ACC112 (cell line): ENCODE results near the gene LDHA.

Experiments
- H2AFZ ChIP-seq: fragments of 200-600 bp; sonication (generic); one replicate; pipeline ENCODE4 v1.6.0; 2017; ENCODE audit warnings: antibody characterized with exemption, low read length; ENCODE audit not compliant: unreplicated experiment
- H3K27ac ChIP-seq: fragments of 200-600 bp; sonication (generic); 2 replicates; pipeline ENCODE4 v1.5.1; 2014; ENCODE audit warnings: low read depth, mild to moderate bottlenecking, antibody characterized with exemption, low read length, moderate library complexity
- H3K27me3 ChIP-seq: fragments of 200-600 bp; sonication (generic); 2 replicates; pipeline ENCODE4 v1.6.1; 2014; ENCODE audit warnings: mild to moderate bottlenecking, antibody characterized with exemption, low read length, moderate library complexity, mixed read lengths; ENCODE audit not compliant: insufficient read depth
- H3K36me3 ChIP-seq: fragments of 200-600 bp; sonication (generic); 2 replicates; pipeline ENCODE4 v1.6.1; 2016; ENCODE audit warnings: mild to moderate bottlenecking, antibody characterized with exemption, low read length, moderate library complexity, mixed read lengths; ENCODE audit not compliant: insufficient read depth
- H3K4me1 ChIP-seq: fragments of 200-600 bp; sonication (generic); one replicate; pipeline ENCODE4 v1.6.1; 2016; ENCODE audit warnings: low read length, mixed read lengths; ENCODE audit not compliant: insufficient read depth, unreplicated experiment, control insufficient read depth
- H3K4me3 ChIP-seq: fragments of 200-600 bp; sonication (generic); 2 replicates; pipeline ENCODE4 v1.5.1; 2014; ENCODE audit warnings: mild to moderate bottlenecking, low read depth, low read length
- H3K79me2 ChIP-seq: fragments of 200-600 bp; sonication (generic); one replicate; pipeline ENCODE4 v1.6.0; 2016; ENCODE audit warnings: low read length; ENCODE audit not compliant: control insufficient read depth, unreplicated experiment, insufficient read depth

LDHA gene

DNA sequence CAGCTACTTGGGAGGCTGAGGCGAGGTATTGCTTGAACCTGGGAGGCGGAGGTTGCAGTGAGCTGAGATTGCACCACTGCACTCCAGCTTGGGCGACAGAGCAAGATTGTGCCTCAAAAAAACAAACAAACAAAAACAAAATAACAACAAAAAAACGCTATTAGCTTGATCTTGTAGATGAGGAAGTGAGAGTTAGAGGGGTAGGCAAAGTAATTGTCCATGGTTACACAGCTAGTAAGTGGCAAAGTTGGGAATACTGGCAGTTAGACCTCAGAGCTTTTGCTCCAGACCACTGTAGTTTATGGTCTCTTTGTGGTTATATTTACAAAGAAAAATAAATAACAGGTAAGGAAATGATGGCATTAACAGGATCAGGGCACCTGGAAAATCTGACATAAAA is 32.9 kb downstream of the LDHA start:
- Histone ChIP-seq H3K4me3 (no peak overlapping the region), H3K27me3 (no peaks in the 10 kb centered on the region), H2AFZ (no peak overlapping the region), H3K4me1 (no peaks in the 10 kb centered on the region), H3K36me3 (no peaks in the 10 kb centered on the region), H3K27ac (no peak overlapping the region), H3K79me2 (no peaks in the 10 kb centered on the region)

DNA sequence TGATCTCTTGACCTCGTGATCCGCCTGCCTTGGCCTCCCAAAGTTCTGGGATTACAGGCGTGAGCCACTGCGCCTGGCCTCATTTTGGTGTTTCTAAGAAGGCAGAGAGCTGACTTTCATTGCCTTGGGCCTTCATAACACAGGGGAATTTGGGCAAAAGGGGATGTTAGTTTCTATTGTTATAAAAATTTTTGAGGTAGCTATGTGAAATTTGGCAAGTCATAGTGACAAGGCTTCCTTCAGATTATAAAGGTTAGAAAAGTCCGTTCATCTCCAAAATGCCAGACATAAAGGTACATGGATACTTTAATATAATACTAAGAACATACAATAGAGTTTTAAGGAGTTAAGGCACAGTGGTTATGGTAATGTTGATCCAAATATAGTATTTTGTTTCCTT is 35.0 kb downstream of the LDHA start:
- Histone ChIP-seq H3K4me3 (no peak overlapping the region), H3K79me2 (no peaks in the 10 kb centered on the region), H2AFZ (no peak overlapping the region), H3K36me3 (no peaks in the 10 kb centered on the region), H3K4me1 (no peaks in the 10 kb centered on the region), H3K27me3 (no peaks in the 10 kb centered on the region), H3K27ac (no peak overlapping the region)

GRCh38 chr11:18438691-18439090 is 44.3 kb downstream of the LDHA start:
- no peaks in the 10 kb centered on the region for H3K36me3 ChIP-seq
- no peak overlapping the region for H3K27ac ChIP-seq
- no peak overlapping the region for H3K4me3 ChIP-seq
- no peaks in the 10 kb centered on the region for H3K4me1 ChIP-seq
- no peak overlapping the region for H2AFZ ChIP-seq
- no peaks in the 10 kb centered on the region for H3K27me3 ChIP-seq
- H3K79me2 ChIP-seq: no peaks in the 10 kb centered on the region

- no peak overlapping the region for H2AFZ ChIP-seq
- H3K4me1 ChIP-seq: peaks cover 6% of the 10 kb centered on the region
- H3K36me3 ChIP-seq: no peaks in the 10 kb centered on the region
- no peaks in the 10 kb centered on the region for H3K79me2 ChIP-seq
- H3K4me3 ChIP-seq: no peak overlapping the region
- H3K27me3 ChIP-seq: no peaks in the 10 kb centered on the region
- H3K27ac ChIP-seq: no peak overlapping the region
Observed at GRCh38 chr11:18449251-18449650, 54.9 kb downstream of the LDHA start.

DNA sequence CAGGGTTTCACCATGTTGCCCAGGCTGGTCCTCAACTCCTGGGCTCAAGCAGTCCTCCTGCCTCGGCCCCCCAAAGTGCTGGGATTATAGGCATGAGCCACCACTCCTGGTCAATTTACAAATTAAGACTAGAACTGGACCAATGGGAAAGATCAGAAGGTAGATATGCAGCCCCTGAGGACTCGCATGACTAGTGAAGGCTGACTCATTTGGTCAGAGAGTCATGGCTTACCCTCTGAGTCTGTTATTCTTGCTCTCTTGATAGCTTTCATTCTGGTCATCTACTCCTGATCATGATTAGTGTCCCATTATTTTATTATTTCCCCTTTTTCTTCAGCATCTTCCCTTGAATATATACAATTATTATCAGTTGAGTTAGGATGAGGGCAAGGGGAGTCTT is 58.6 kb downstream of the LDHA start:
- no peak overlapping the region for H3K27ac ChIP-seq
- H2AFZ ChIP-seq: no peak overlapping the region
- no peaks in the 10 kb centered on the region for H3K79me2 ChIP-seq
- H3K36me3 ChIP-seq: no peaks in the 10 kb centered on the region
- H3K27me3 ChIP-seq: no peaks in the 10 kb centered on the region
- H3K4me1 ChIP-seq: peaks cover 6% of the 10 kb centered on the region
- no peak overlapping the region for H3K4me3 ChIP-seq

GRCh38 chr11:18455686-18456372 is 61.5 kb downstream of the LDHA start, which contains the start of gene LDHAL6A:
Gene LDHAL6A (plus strand): TSS chr11:18455856. CDS start chr11:18456681, 825 bp downstream.
- Histone ChIP-seq H3K36me3 (no peaks in the 10 kb centered on the region), H2AFZ (no peak within 1 kb of the TSS), H3K79me2 (no peaks in the 10 kb centered on the region), H3K27me3 (no peaks in the 10 kb centered on the region), H3K27ac (no peak within 1 kb of the TSS), H3K4me3 (no peak within 1 kb of the TSS), H3K4me1 (peaks cover 10% of the 10 kb centered on the region)

DNA sequence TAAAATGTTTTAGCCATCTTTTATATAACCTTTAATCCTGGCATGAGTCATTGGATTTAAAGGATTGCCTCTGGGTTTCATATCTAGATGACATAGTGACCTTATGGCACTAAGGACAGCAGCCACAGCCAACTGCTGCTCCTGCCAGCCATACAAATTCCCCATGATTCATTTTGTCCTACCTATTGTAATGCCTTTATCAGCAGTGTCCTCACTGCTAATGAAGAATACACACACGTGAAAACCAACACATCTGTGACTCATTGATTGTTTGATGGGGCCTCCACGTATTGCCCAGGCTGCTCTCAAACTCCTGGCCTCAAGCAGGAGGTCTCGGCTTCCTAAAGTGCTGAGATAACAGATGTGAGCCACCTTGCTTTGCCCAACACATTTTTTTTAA is 63.1 kb downstream of the LDHA start:
- Histone ChIP-seq H2AFZ (no peak overlapping the region), H3K4me1 (peaks cover 10% of the 10 kb centered on the region), H3K27me3 (no peaks in the 10 kb centered on the region), H3K36me3 (no peaks in the 10 kb centered on the region), H3K4me3 (no peak overlapping the region), H3K79me2 (no peaks in the 10 kb centered on the region), H3K27ac (no peak overlapping the region)
